GM12878 (cell line): ENCODE data around the gene SERINC5.

Experiments
- EZH2 ChIP-seq: IDR thresholded peaks from 2 replicates; pipeline ENCODE4 v1.6.1; 2012; ENCODE audit warnings: low read depth, mild to moderate bottlenecking, control low read depth, inconsistent platforms, low read length, borderline replicate concordance; ENCODE audit not compliant: control insufficient read depth
- MYC ChIP-seq: IDR thresholded peaks from 2 replicates; pipeline ENCODE4 v1.6.1; 2011; ENCODE audit warnings: mild to moderate bottlenecking, low read length, moderate library complexity, inconsistent platforms; ENCODE audit not compliant: insufficient read depth, insufficient replicate concordance, insufficient read length, severe bottlenecking
- RFX5 ChIP-seq: IDR thresholded peaks from 2 replicates; pipeline ENCODE4 v1.6.1; 2011; ENCODE audit warnings: low read depth, low read length, improper control_type of control experiment
- SPI1 ChIP-seq: IDR thresholded peaks from 2 replicates; pipeline ENCODE4 v1.6.1; 2011; ENCODE audit warnings: low read depth, mild to moderate bottlenecking, low read length, moderate library complexity, borderline replicate concordance; ENCODE audit not compliant: insufficient read depth
- TBL1XR1 ChIP-seq: IDR thresholded peaks from 2 replicates; pipeline ENCODE4 v1.6.1; 2012; ENCODE audit warnings: low read depth, low read length, improper control_type of control experiment
- ZNF207 ChIP-seq: fragments of 450-650 bp; IDR thresholded peaks from 2 replicates; pipeline ENCODE4 v1.6.1; 2014; ENCODE audit warnings: antibody characterized with exemption, mild to moderate bottlenecking, borderline replicate concordance
- TF ChIP-seq, protein P1 (sequence below): IDR thresholded peaks from 2 replicates; pipeline ENCODE4 v1.6.1; 2012; ENCODE audit warnings: low read depth, low read length, improper control_type of control experiment
- TF ChIP-seq, protein P2 (sequence below), 3 experiments: IDR thresholded peaks in 2 of 3; conservative IDR thresholded peaks in 1 of 3; 2 replicates each; pipeline ENCODE4 v1.5.1; 2011; ENCODE audit warnings: low read depth in 3 of 3, low read length in 3 of 3, mild to moderate bottlenecking in 3 of 3, control low read depth in 2 of 3, moderate library complexity in 2 of 3, inconsistent platforms in 1 of 3, mixed read lengths in 1 of 3; ENCODE audit not compliant: control insufficient read depth in 2 of 3, insufficient read depth in 1 of 3; ENCODE audit errors: extremely low read depth in 1 of 3
- TF ChIP-seq, protein P3 (sequence below): IDR thresholded peaks from 2 replicates; pipeline ENCODE4 v1.6.1; 2012; ENCODE audit warnings: mild to moderate bottlenecking, low read depth, low read length

DNA sequence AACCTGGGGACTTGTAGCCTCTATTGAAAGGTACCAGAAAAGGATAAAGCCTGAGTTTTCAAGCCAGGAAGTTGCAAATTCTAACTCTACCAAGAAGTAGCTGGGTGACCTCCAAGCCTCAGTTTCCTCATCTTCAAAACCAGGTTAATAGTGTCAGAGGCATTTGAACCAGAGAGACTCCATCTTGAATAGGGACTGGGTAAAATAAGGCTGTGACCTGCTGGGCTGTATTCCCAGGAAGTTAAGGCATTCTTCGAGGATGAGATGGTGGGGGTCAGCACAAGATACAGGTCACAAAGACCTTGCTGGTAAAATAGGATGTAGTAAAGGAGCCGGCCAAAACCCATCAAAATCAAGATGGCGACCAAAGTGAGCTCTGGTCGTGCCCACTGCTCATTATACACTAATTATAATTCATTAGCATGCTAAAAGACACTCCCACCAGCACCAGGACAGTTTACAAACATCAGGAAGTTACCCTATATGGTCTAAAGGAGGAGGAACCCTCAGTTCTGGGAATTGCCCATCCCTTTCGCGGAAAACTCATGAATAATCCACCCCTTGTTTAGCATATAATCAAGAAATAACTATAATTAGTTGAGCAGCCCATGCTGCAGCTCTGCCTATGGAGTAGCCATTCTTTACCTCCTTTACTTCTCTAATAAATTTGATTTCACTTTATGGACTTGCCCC, 3.8 kb upstream of the SERINC5 start:
- TF ChIP-seq TBL1XR1 (no peak), ZNF207 (no peak), EZH2 (no peak), MYC (no peak), SPI1 (no peak), RFX5 (no peak)
- TF ChIP-seq, protein P1, sequence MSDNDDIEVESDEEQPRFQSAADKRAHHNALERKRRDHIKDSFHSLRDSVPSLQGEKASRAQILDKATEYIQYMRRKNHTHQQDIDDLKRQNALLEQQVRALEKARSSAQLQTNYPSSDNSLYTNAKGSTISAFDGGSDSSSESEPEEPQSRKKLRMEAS, result no peak
- TF ChIP-seq, protein P2, sequence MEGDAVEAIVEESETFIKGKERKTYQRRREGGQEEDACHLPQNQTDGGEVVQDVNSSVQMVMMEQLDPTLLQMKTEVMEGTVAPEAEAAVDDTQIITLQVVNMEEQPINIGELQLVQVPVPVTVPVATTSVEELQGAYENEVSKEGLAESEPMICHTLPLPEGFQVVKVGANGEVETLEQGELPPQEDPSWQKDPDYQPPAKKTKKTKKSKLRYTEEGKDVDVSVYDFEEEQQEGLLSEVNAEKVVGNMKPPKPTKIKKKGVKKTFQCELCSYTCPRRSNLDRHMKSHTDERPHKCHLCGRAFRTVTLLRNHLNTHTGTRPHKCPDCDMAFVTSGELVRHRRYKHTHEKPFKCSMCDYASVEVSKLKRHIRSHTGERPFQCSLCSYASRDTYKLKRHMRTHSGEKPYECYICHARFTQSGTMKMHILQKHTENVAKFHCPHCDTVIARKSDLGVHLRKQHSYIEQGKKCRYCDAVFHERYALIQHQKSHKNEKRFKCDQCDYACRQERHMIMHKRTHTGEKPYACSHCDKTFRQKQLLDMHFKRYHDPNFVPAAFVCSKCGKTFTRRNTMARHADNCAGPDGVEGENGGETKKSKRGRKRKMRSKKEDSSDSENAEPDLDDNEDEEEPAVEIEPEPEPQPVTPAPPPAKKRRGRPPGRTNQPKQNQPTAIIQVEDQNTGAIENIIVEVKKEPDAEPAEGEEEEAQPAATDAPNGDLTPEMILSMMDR (IDR thresholded peaks at IDR 0.05 in 2 of 3, conservative IDR thresholded peaks at IDR 0.05 in 1 of 3; ENCODE audit: control insufficient read depth in 2 of 3, extremely low read depth in 1 of 3, insufficient read depth in 1 of 3, low read depth in 3 of 3, low read length in 3 of 3), result no peak
- TF ChIP-seq, protein P3, sequence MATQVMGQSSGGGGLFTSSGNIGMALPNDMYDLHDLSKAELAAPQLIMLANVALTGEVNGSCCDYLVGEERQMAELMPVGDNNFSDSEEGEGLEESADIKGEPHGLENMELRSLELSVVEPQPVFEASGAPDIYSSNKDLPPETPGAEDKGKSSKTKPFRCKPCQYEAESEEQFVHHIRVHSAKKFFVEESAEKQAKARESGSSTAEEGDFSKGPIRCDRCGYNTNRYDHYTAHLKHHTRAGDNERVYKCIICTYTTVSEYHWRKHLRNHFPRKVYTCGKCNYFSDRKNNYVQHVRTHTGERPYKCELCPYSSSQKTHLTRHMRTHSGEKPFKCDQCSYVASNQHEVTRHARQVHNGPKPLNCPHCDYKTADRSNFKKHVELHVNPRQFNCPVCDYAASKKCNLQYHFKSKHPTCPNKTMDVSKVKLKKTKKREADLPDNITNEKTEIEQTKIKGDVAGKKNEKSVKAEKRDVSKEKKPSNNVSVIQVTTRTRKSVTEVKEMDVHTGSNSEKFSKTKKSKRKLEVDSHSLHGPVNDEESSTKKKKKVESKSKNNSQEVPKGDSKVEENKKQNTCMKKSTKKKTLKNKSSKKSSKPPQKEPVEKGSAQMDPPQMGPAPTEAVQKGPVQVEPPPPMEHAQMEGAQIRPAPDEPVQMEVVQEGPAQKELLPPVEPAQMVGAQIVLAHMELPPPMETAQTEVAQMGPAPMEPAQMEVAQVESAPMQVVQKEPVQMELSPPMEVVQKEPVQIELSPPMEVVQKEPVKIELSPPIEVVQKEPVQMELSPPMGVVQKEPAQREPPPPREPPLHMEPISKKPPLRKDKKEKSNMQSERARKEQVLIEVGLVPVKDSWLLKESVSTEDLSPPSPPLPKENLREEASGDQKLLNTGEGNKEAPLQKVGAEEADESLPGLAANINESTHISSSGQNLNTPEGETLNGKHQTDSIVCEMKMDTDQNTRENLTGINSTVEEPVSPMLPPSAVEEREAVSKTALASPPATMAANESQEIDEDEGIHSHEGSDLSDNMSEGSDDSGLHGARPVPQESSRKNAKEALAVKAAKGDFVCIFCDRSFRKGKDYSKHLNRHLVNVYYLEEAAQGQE, result no peak
